ENCODE measurements around the gene ACO2. TPM values are rescaled to one million over a fixed set of nuclear protein-coding genes. Genes with fewer than 3 reads are reported as not detected.

ACO2 gene
- polyA plus RNA-seq, 1 of the 3 experiments (the other 2 are of a cell fraction): 47.0 TPM

DNA sequence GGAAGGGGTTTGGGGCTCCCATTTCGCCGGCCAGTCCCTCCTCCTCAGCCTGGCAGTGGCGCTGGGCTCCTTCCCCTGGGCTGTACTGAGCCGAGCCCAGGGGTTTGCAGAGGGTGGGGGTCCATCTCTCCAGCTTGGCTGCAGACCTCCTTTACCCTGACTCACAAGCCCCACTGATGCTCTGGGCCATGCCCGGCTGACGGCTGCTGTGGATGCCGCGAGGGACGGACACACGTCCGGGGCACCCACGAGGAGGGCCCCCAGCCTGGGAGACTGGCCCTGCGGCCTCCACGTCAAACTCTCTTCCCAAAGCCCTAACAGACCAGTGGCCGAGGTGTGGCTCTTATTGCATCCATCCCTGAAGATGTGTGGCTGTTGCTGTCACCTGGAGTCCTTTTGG lies 106.6 kb downstream of the ACO2 start:
- Histone ChIP-seq H3K9ac (no peak overlapping the region), H2AFZ (ENCODE audit: low read depth) (no peak overlapping the region), H4K20me1 (ENCODE audit: insufficient read depth) (no peaks in the 10 kb centered on the region), H3K4me2 (no peak overlapping the region), H3K9me3 (no peaks in the 10 kb centered on the region), H3K36me3 (replicated peaks in 1 of 2; ENCODE audit: control insufficient read depth in 1 of 2, insufficient read depth in 2 of 2, low read length in 1 of 2) (no peaks in the 10 kb centered on the region), H3K27me3 (ENCODE audit: insufficient read depth) (no peaks in the 10 kb centered on the region), H3F3A (replicated peaks; ENCODE audit: insufficient read depth) (no peaks in the 10 kb centered on the region), H3K79me2 (ENCODE audit: insufficient read depth) (no peaks in the 10 kb centered on the region), H3K27ac (ENCODE audit: low read depth in 2 of 2, low read length in 1 of 2) (no peak overlapping the region), H3K9me2 (no peaks in the 10 kb centered on the region), H3K4me3 (ENCODE audit: low read depth in 2 of 2, low read length in 1 of 2) (no peak overlapping the region), H3K4me1 (ENCODE audit: control insufficient read depth in 1 of 2, insufficient read depth in 2 of 2, low read depth in 1 of 2, low read length in 1 of 2) (no peaks in the 10 kb centered on the region; a peak in 1 of 4 replicates)
- no peak for DNase-seq
- no peak for TF ChIP-seq SMC3 (IDR thresholded peaks at IDR 0.05; ENCODE audit: low read depth, low read length)
- no peak for TF ChIP-seq SIN3A (IDR thresholded peaks at IDR 0.05; ENCODE audit: borderline replicate concordance, low read depth, low read length)
- TF ChIP-seq GABPA (IDR thresholded peaks at IDR 0.05; ENCODE audit: low read depth): no peak
- TF ChIP-seq MEF2A (IDR thresholded peaks at IDR 0.05; ENCODE audit: borderline replicate concordance, low read depth): no peak
- no peak for TF ChIP-seq RFX5 (IDR thresholded peaks at IDR 0.05; ENCODE audit: low read length)
- TF ChIP-seq RCOR1 (IDR thresholded peaks at IDR 0.05; ENCODE audit: low read length): no peak
- TF ChIP-seq TCF12 (IDR thresholded peaks at IDR 0.05): no peak
- no peak for TF ChIP-seq FOXM1 (IDR thresholded peaks at IDR 0.05; ENCODE audit: low read depth)
- no peak for TF ChIP-seq JUND (IDR thresholded peaks at IDR 0.05)
- no peak for TF ChIP-seq RXRA (IDR thresholded peaks at IDR 0.05; ENCODE audit: borderline replicate concordance, low read depth)
- POLR2A ChIA-PET: no interaction called here
- CTCF ChIA-PET: interaction anchor here (1.5 to 1.7 kb wide), 2 partner anchors 13 to 22 kb away, joined by 5 to 10 read pairs; partner anchors contain the start of gene PMM1
- WGBS (ENCODE audit: low lambda C conversion rate): no CpG with 5 or more reads among the region's 15 CpGs

DNA sequence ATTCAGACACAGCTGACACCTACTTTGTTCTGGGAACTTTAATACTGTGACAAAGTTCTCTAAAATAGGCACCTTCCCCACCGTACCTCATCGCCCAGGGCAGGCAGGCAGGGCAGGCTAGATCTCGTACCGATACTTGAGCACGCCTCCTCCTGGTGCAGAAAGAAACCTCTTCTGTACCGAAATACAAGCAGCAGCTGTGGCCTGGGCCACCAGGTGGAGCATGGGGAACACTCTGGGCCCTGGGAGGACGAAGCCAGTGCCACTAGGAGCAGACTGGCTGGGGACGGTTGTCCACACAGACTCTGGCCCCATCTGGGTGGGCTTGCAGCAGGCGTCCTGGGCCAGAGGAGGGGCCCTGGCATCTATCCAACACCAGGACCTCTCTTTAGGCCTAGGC lies 108.0 kb downstream of the ACO2 start:
- no peaks in the 10 kb centered on the region for H3K9me2 ChIP-seq
- no peak overlapping the region for H3K4me3 ChIP-seq (ENCODE audit: low read depth in 2 of 2, low read length in 1 of 2)
- no peak overlapping the region for H3K27ac ChIP-seq (ENCODE audit: low read depth in 2 of 2, low read length in 1 of 2)
- no peaks in the 10 kb centered on the region; a peak in 1 of 4 replicates for H3K4me1 ChIP-seq (ENCODE audit: control insufficient read depth in 1 of 2, insufficient read depth in 2 of 2, low read depth in 1 of 2, low read length in 1 of 2)
- POLR2A ChIA-PET: interaction anchor here (1.3 kb wide), 1 partner anchor 13 kb away, joined by 4 read pairs; the partner anchor contains the start of gene PMM1
- WGBS (ENCODE audit: low lambda C conversion rate): 100% methylated on average over 2 of the region's 9 CpGs
- no peaks in the 10 kb centered on the region for H4K20me1 ChIP-seq (ENCODE audit: insufficient read depth)
- no peak overlapping the region for H3K9ac ChIP-seq
- H3K36me3 ChIP-seq (replicated peaks in 1 of 2; ENCODE audit: control insufficient read depth in 1 of 2, insufficient read depth in 2 of 2, low read length in 1 of 2): no peaks in the 10 kb centered on the region
- CTCF ChIA-PET: interaction anchor here (0.5 to 1.7 kb wide), 4 partner anchors 12 to 81 kb away, joined by 3 to 10 read pairs (median 4); partner anchors contain the start of gene PMM1
- H3F3A ChIP-seq (replicated peaks; ENCODE audit: insufficient read depth): no peaks in the 10 kb centered on the region
- H3K9me3 ChIP-seq: no peaks in the 10 kb centered on the region
- TF ChIP-seq, protein P1, sequence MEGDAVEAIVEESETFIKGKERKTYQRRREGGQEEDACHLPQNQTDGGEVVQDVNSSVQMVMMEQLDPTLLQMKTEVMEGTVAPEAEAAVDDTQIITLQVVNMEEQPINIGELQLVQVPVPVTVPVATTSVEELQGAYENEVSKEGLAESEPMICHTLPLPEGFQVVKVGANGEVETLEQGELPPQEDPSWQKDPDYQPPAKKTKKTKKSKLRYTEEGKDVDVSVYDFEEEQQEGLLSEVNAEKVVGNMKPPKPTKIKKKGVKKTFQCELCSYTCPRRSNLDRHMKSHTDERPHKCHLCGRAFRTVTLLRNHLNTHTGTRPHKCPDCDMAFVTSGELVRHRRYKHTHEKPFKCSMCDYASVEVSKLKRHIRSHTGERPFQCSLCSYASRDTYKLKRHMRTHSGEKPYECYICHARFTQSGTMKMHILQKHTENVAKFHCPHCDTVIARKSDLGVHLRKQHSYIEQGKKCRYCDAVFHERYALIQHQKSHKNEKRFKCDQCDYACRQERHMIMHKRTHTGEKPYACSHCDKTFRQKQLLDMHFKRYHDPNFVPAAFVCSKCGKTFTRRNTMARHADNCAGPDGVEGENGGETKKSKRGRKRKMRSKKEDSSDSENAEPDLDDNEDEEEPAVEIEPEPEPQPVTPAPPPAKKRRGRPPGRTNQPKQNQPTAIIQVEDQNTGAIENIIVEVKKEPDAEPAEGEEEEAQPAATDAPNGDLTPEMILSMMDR (IDR thresholded peaks at IDR 0.05): peak; percentile 39
- TF ChIP-seq NFIC (IDR thresholded peaks at IDR 0.05; ENCODE audit: borderline replicate concordance) (no peak), RAD21 (IDR thresholded peaks at IDR 0.05; ENCODE audit: low read length) (peak; percentile 50)
- no peaks in the 10 kb centered on the region for H3K27me3 ChIP-seq (ENCODE audit: insufficient read depth)
- H3K79me2 ChIP-seq (ENCODE audit: insufficient read depth): no peaks in the 10 kb centered on the region
- DNase-seq: peak; percentile 58
- H3K4me2 ChIP-seq: no peak overlapping the region
- H2AFZ ChIP-seq (ENCODE audit: low read depth): no peak overlapping the region
